Fibroblast of lung (primary cell): ENCODE data around the gene PRPF38A.

ENCODE experiments used
- CTCF ChIP-seq, 2 donors: IDR thresholded peaks in 1 of 2; conservative IDR thresholded peaks in 1 of 2; 1 replicate in 1 of 2; 2 replicates in 1 of 2; pipeline ENCODE4 v1.5.1; 2011 to 2012; ENCODE audit warnings: low read length in 2 of 2, control low read depth in 1 of 2, inconsistent platforms in 1 of 2, low read depth in 1 of 2, mild to moderate bottlenecking in 1 of 2
- EZH2 ChIP-seq: IDR thresholded peaks from 2 replicates; pipeline ENCODE4 v1.5.1; 2012; ENCODE audit warnings: low read length, control low read depth, mild to moderate bottlenecking; ENCODE audit errors: missing control alignments

GRCh38 chr1:52413410-52413989, 9.1 kb downstream of the PRPF38A start:
- TF ChIP-seq CTCF (conservative IDR thresholded peaks at IDR 0.05 in 1 of 2, IDR thresholded peaks at IDR 0.05 in 1 of 2; ENCODE audit: low read depth in 1 of 2, low read length in 2 of 2): no peak
- TF ChIP-seq EZH2: no peak
